OCI-LY1 (cell line): Measurements from ENCODE around the gene SERPINA3.

Experiments used
- H2AFZ ChIP-seq: fragments of 200-600 bp; sonication (generic), shearing (Covaris generic); 2 replicates; pipeline ENCODE4 v1.6.0; 2014; ENCODE audit warnings: antibody characterized with exemption, mild to moderate bottlenecking, low read length
- H3F3A ChIP-seq: fragments of 200-600 bp; sonication (generic), shearing (Covaris generic); 2 replicates; pipeline ENCODE4 v1.6.0; 2014; ENCODE audit warnings: mild to moderate bottlenecking, antibody characterized with exemption, low read length, moderate library complexity; ENCODE audit not compliant: insufficient read depth
- H3K27ac ChIP-seq: fragments of 200-600 bp; sonication (generic); 2 replicates; pipeline ENCODE4 v1.5.1; 2014; ENCODE audit warnings: low read length, mixed run types, mild to moderate bottlenecking, low read depth; ENCODE audit not compliant: poor library complexity, severe bottlenecking
- H3K27me3 ChIP-seq: fragments of 200-600 bp; sonication (generic); 2 replicates; pipeline ENCODE4 v1.6.0; 2014; ENCODE audit warnings: antibody characterized with exemption, mild to moderate bottlenecking, low read length, moderate library complexity; ENCODE audit not compliant: insufficient read depth
- H3K36me3 ChIP-seq: fragments of 200-600 bp; sonication (generic); 2 replicates; pipeline ENCODE4 v1.6.1; 2014; ENCODE audit warnings: mild to moderate bottlenecking, antibody characterized with exemption, low read length, moderate library complexity, mixed read lengths; ENCODE audit not compliant: insufficient read depth
- H3K4me1 ChIP-seq: fragments of 200-600 bp; sonication (generic); 2 replicates; pipeline ENCODE4 v1.5.1; 2014; ENCODE audit warnings: mild to moderate bottlenecking, low read length, moderate library complexity; ENCODE audit not compliant: insufficient read depth, severe bottlenecking
- H3K4me2 ChIP-seq: fragments of 200-600 bp; sonication (generic), shearing (Covaris generic); 2 replicates; pipeline ENCODE4 v1.6.1; 2014; ENCODE audit warnings: low read length
- H3K4me3 ChIP-seq: fragments of 200-600 bp; sonication (generic); 2 replicates; pipeline ENCODE4 v1.5.1; 2014; ENCODE audit warnings: low read length, low read depth, mild to moderate bottlenecking, mixed read lengths; ENCODE audit not compliant: poor library complexity, severe bottlenecking
- H3K79me2 ChIP-seq: fragments of 200-600 bp; shearing (Covaris generic); 2 replicates; pipeline ENCODE4 v1.6.1; 2016; ENCODE audit warnings: mixed run types, low read length, mixed read lengths; ENCODE audit not compliant: insufficient read depth
- H3K9ac ChIP-seq: fragments of 200-600 bp; sonication (generic), shearing (Covaris generic); 2 replicates; pipeline ENCODE4 v1.6.1; 2014; ENCODE audit warnings: mild to moderate bottlenecking, low read length, mixed read lengths
- H3K9me2 ChIP-seq: fragments of 200-600 bp; sonication (generic), shearing (Covaris generic); 2 replicates; pipeline ENCODE4 v1.6.1; 2014; ENCODE audit warnings: low read depth, mild to moderate bottlenecking, low read length, mixed read lengths
- H3K9me3 ChIP-seq: fragments of 200-600 bp; shearing (Covaris generic); 2 replicates; pipeline ENCODE4 v1.6.1; 2014; ENCODE audit warnings: low read length, mixed read lengths
- H4K20me1 ChIP-seq: fragments of 200-600 bp; sonication (generic), shearing (Covaris generic); 2 replicates; pipeline ENCODE4 v1.6.0; 2016; ENCODE audit warnings: mild to moderate bottlenecking, low read length; ENCODE audit not compliant: insufficient read depth
- EZH2 ChIP-seq: fragments of 200-600 bp; sonication (generic), shearing (Covaris generic); IDR thresholded peaks from 2 replicates; pipeline ENCODE4 v1.8.0; 2017; ENCODE audit warnings: borderline replicate concordance, mixed run types, mild to moderate bottlenecking, antibody characterized with exemption, low read length, moderate library complexity, mixed read lengths
- TF ChIP-seq, protein P1 (sequence below): fragments of 200-600 bp; sonication (generic), shearing (Covaris generic); IDR thresholded peaks from 2 replicates; pipeline ENCODE4 v1.5.1; 2017; ENCODE audit warnings: mild to moderate bottlenecking, antibody characterized with exemption, low read length, moderate library complexity, mixed read lengths

SERPINA3 gene

DNA sequence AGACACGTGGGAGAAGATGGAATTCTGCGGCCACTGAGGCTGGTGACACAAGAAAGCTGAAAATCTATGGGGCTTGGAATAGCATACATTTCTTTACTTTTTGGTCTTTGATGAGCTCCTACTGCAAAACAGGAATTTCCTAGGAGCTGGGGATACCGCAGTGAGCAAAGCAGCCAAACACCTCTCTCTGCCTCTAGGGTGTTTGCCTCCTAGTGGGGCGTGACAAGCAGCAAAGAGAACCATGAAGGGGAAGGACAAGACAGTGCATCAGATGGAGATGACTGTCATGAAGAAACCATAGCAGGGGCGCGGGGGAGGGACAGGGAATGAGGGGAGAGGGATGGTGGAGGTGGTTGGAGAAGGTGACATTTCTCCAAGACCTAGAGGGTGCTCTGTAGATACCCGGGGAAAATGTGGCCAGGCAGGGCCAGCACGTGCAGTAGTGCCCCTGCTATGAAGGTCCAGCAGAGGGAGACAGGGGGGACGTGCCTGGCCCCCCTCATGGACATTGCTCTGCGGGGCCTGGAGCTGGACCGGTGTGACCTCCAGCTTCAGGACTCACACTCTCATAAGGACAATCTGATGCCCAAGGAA, 58.6 kb downstream of the SERPINA3 start:
- Histone ChIP-seq H3K4me2 (no peak overlapping the region), H3F3A (no peaks in the 10 kb centered on the region), H2AFZ (no peak overlapping the region), H3K4me1 (no peaks in the 10 kb centered on the region), H3K36me3 (no peaks in the 10 kb centered on the region), H3K9ac (no peak overlapping the region), H3K27ac (no peak overlapping the region), H3K4me3 (no peak overlapping the region), H3K9me2 (no peaks in the 10 kb centered on the region), H3K9me3 (no peaks in the 10 kb centered on the region), H4K20me1 (no peaks in the 10 kb centered on the region), H3K79me2 (no peaks in the 10 kb centered on the region), H3K27me3 (no peaks in the 10 kb centered on the region)
- TF ChIP-seq, protein P1, sequence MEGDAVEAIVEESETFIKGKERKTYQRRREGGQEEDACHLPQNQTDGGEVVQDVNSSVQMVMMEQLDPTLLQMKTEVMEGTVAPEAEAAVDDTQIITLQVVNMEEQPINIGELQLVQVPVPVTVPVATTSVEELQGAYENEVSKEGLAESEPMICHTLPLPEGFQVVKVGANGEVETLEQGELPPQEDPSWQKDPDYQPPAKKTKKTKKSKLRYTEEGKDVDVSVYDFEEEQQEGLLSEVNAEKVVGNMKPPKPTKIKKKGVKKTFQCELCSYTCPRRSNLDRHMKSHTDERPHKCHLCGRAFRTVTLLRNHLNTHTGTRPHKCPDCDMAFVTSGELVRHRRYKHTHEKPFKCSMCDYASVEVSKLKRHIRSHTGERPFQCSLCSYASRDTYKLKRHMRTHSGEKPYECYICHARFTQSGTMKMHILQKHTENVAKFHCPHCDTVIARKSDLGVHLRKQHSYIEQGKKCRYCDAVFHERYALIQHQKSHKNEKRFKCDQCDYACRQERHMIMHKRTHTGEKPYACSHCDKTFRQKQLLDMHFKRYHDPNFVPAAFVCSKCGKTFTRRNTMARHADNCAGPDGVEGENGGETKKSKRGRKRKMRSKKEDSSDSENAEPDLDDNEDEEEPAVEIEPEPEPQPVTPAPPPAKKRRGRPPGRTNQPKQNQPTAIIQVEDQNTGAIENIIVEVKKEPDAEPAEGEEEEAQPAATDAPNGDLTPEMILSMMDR, result no peak
- no peak for TF ChIP-seq EZH2

DNA sequence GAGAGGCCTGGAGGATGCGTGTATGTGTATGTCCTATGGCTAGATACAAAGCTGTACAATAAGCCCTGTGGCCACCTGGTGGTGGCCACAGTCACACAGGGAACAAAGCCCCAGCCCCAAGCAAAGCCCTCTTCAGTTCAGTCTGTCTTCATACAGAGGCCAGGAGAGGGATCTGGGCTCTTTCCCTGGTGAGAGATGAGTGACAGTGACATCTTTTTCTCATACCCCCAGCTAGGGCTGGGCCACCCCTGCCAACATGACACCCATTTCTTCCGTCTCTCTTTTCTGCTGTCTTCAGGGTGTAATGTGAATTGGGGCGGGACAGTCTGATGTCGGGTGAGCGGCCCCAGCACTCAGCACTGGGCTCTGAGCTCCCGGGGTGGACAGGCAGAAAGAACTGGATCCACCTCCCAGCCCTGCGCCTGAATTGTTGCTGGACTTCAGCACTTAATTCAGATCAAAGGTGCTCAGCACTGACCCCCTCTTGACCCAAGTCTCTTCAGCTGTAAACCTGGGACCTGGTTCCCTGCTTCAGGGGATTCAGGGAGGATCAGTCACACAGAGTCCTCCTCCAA, 59.8 kb downstream of the SERPINA3 start:
- Histone ChIP-seq H3K9me3 (no peaks in the 10 kb centered on the region), H3K27me3 (no peaks in the 10 kb centered on the region), H3F3A (no peaks in the 10 kb centered on the region), H3K4me3 (no peak overlapping the region), H4K20me1 (no peaks in the 10 kb centered on the region), H3K36me3 (no peaks in the 10 kb centered on the region), H2AFZ (no peak overlapping the region), H3K9ac (no peak overlapping the region), H3K79me2 (no peaks in the 10 kb centered on the region), H3K4me2 (no peak overlapping the region), H3K9me2 (no peaks in the 10 kb centered on the region), H3K4me1 (no peaks in the 10 kb centered on the region), H3K27ac (no peak overlapping the region)
- TF ChIP-seq, protein P1, result no peak
- no peak for TF ChIP-seq EZH2

DNA sequence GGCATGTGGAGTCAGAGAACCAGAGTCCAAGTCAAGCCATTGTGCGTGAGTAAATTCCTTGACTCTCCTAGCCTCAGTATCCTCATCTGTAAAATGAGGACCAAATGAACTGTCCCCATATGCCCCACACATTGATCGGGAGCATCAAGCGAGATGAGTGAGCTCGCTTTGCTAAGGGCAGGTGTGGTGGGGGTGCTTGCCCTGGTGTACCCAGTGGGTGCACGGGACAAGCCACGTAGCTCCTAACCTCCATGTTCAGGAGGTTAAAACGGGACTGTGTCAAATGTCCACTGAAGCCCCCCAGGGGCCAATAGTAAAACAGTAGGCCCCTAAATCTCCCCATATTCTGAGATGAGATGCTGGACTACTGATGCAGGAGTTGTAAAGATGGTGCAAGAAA, 60.9 kb downstream of the SERPINA3 start:
- H3K9me2 ChIP-seq, result no peaks in the 10 kb centered on the region
- H3K4me2 ChIP-seq, result no peak overlapping the region
- no peaks in the 10 kb centered on the region for H3K27me3 ChIP-seq
- no peaks in the 10 kb centered on the region for H4K20me1 ChIP-seq
- no peaks in the 10 kb centered on the region for H3K36me3 ChIP-seq
- H3K79me2 ChIP-seq, result no peaks in the 10 kb centered on the region
- no peak overlapping the region for H3K4me3 ChIP-seq
- H3K4me1 ChIP-seq, result no peaks in the 10 kb centered on the region
- no peak overlapping the region for H3K27ac ChIP-seq
- TF ChIP-seq, protein P1, result no peak
- TF ChIP-seq EZH2, result no peak
- H3F3A ChIP-seq, result no peaks in the 10 kb centered on the region
- H3K9ac ChIP-seq, result no peak overlapping the region
- H3K9me3 ChIP-seq, result no peaks in the 10 kb centered on the region
- H2AFZ ChIP-seq, result no peak overlapping the region
